ENCODE data around the gene LRRC8A. TPM values are rescaled to one million over a fixed set of nuclear protein-coding genes. Genes with fewer than 3 reads are reported as not detected.

LRRC8A gene
- total RNA-seq, 2 experiments from 2014 or later, result 22.9 to 26.9 TPM

- no peaks in the 10 kb centered on the region for H3K9me3 ChIP-seq (ENCODE audit: low read length)
- intact Hi-C loops (cut with micrococcal nuclease; ENCODE audit: unreplicated experiment), result no loop called here
- TF ChIP-seq EZH2phosphoT487 (IDR thresholded peaks at IDR 0.05; ENCODE audit: borderline replicate concordance, low read depth, low read length) (no peak), CTCF (conservative IDR thresholded peaks at IDR 0.05; ENCODE audit: low read length) (no peak)
- no peak overlapping the region for H3K4me3 ChIP-seq (ENCODE audit: low read depth, low read length, poor library complexity, severe bottlenecking)
- H3K27ac ChIP-seq (ENCODE audit: low read depth, low read length, poor library complexity, severe bottlenecking), result no peak overlapping the region
- ChIA-PET POLR2A (interaction anchor here (0.5 to 1.1 kb wide), 3 partner anchors 10 to 108 kb away, joined by 3 to 5 read pairs (median 3); no protein-coding TSS in a partner anchor), CTCF (ENCODE audit: unreplicated experiment) (no interaction called here)
- H3K79me2 ChIP-seq (ENCODE audit: insufficient read depth, low read depth, low read length), result no peaks in the 10 kb centered on the region
- peaks cover 57% of the 10 kb centered on the region; the same call in 1 of the 2 replicates for H3K36me3 ChIP-seq (ENCODE audit: insufficient read depth, low read length)
- H3K9me2 ChIP-seq (ENCODE audit: insufficient read depth, low read length), result no peaks in the 10 kb centered on the region
- H2AFZ ChIP-seq (ENCODE audit: low read length), result no peak overlapping the region
- no peaks in the 10 kb centered on the region for H4K20me1 ChIP-seq (ENCODE audit: insufficient read depth, low read length)
- BruUV-seq (replicated peaks), result no TSS peak
- peaks cover 24% of the 10 kb centered on the region for H3K4me1 ChIP-seq (ENCODE audit: insufficient read depth, low read length, poor library complexity, severe bottlenecking)
- no peak for DNase-seq (ENCODE audit: low spot score)
- H3K4me2 ChIP-seq (ENCODE audit: low read length), result no peak overlapping the region
These were observed 34.3 kb downstream of the LRRC8A start for GRCh38 chr9:128916204-128916603.

GRCh38 chr9:128916745-128917144 is 34.8 kb downstream of the LRRC8A start:
- BruUV-seq (replicated peaks), result no TSS peak
- CTCF ChIA-PET (ENCODE audit: unreplicated experiment), result no interaction called here
- intact Hi-C loops (cut with micrococcal nuclease; ENCODE audit: unreplicated experiment), result no loop called here
- H3K27ac ChIP-seq (ENCODE audit: low read depth, low read length, poor library complexity, severe bottlenecking), result no peak overlapping the region
- no peak overlapping the region for H3K4me3 ChIP-seq (ENCODE audit: low read depth, low read length, poor library complexity, severe bottlenecking)
- POLR2A ChIA-PET, result interaction anchor here (0.6 to 1.1 kb wide), 2 partner anchors 11 to 54 kb away, joined by 3 to 5 read pairs; no protein-coding TSS in a partner anchor
- peaks cover 24% of the 10 kb centered on the region for H3K4me1 ChIP-seq (ENCODE audit: insufficient read depth, low read length, poor library complexity, severe bottlenecking)
- H2AFZ ChIP-seq (ENCODE audit: low read length), result no peak overlapping the region
- no peaks in the 10 kb centered on the region for H3K9me3 ChIP-seq (ENCODE audit: low read length)
- peaks cover 52% of the 10 kb centered on the region; the same call in 1 of the 2 replicates for H3K36me3 ChIP-seq (ENCODE audit: insufficient read depth, low read length)
- no peaks in the 10 kb centered on the region for H4K20me1 ChIP-seq (ENCODE audit: insufficient read depth, low read length)
- H3K79me2 ChIP-seq (ENCODE audit: insufficient read depth, low read depth, low read length), result no peaks in the 10 kb centered on the region; the same call in 1 of the 2 replicates
- no peak for DNase-seq (ENCODE audit: low spot score)
- TF ChIP-seq EZH2phosphoT487 (IDR thresholded peaks at IDR 0.05; ENCODE audit: borderline replicate concordance, low read depth, low read length), result no peak
- no peak for TF ChIP-seq CTCF (conservative IDR thresholded peaks at IDR 0.05; ENCODE audit: low read length)
- H3K4me2 ChIP-seq (ENCODE audit: low read length), result no peak overlapping the region
- no peaks in the 10 kb centered on the region for H3K9me2 ChIP-seq (ENCODE audit: insufficient read depth, low read length)

GRCh38 chr9:128917151-128917849 is 35.4 kb downstream of the LRRC8A start:
- Histone ChIP-seq H3K27ac (ENCODE audit: low read depth, low read length, poor library complexity, severe bottlenecking) (no peak overlapping the region), H3K9me2 (ENCODE audit: insufficient read depth, low read length) (no peaks in the 10 kb centered on the region), H2AFZ (ENCODE audit: low read length) (no peak overlapping the region), H4K20me1 (ENCODE audit: insufficient read depth, low read length) (no peaks in the 10 kb centered on the region), H3K4me3 (ENCODE audit: low read depth, low read length, poor library complexity, severe bottlenecking) (no peak overlapping the region), H3K9me3 (ENCODE audit: low read length) (no peaks in the 10 kb centered on the region), H3K4me1 (ENCODE audit: insufficient read depth, low read length, poor library complexity, severe bottlenecking) (peaks cover 24% of the 10 kb centered on the region), H3K4me2 (ENCODE audit: low read length) (no peak overlapping the region), H3K36me3 (ENCODE audit: insufficient read depth, low read length) (peaks cover 49% of the 10 kb centered on the region; the same call in 1 of the 2 replicates), H3K79me2 (ENCODE audit: insufficient read depth, low read depth, low read length) (no peaks in the 10 kb centered on the region; the same call in 1 of the 2 replicates)
- ChIA-PET CTCF (ENCODE audit: unreplicated experiment) (no interaction called here), POLR2A (interaction anchor here (0.5 to 1.1 kb wide), 3 partner anchors 11 to 55 kb away, joined by 3 to 5 read pairs (median 4); no protein-coding TSS in a partner anchor)
- BruUV-seq (replicated peaks), result no TSS peak
- intact Hi-C loops (cut with micrococcal nuclease; ENCODE audit: unreplicated experiment), result no loop called here
- no peak for TF ChIP-seq EZH2phosphoT487 (IDR thresholded peaks at IDR 0.05; ENCODE audit: borderline replicate concordance, low read depth, low read length)
- TF ChIP-seq CTCF (conservative IDR thresholded peaks at IDR 0.05; ENCODE audit: low read length), result no peak
- DNase-seq (ENCODE audit: low spot score), result no peak

Measured in OCI-LY7 (cell line).